OCI-LY7 (cell line): Measurements from ENCODE around the gene MFAP2.

Experiments
- EZH2phosphoT487 ChIP-seq: fragments of 200-600 bp; sonication (generic); IDR thresholded peaks from 2 replicates; pipeline ENCODE4 v1.6.1; 2018; ENCODE audit warnings: low read depth, borderline replicate concordance, mild to moderate bottlenecking, mixed run types, antibody characterized with exemption, low read length, moderate library complexity, mixed read lengths
- TF ChIP-seq, protein P1 (sequence below): fragments of 200-600 bp; sonication (generic); conservative IDR thresholded peaks from 2 replicates; pipeline ENCODE4 v1.5.1; 2014; ENCODE audit warnings: mild to moderate bottlenecking, antibody characterized with exemption, low read length, moderate library complexity, mixed read lengths

DNA sequence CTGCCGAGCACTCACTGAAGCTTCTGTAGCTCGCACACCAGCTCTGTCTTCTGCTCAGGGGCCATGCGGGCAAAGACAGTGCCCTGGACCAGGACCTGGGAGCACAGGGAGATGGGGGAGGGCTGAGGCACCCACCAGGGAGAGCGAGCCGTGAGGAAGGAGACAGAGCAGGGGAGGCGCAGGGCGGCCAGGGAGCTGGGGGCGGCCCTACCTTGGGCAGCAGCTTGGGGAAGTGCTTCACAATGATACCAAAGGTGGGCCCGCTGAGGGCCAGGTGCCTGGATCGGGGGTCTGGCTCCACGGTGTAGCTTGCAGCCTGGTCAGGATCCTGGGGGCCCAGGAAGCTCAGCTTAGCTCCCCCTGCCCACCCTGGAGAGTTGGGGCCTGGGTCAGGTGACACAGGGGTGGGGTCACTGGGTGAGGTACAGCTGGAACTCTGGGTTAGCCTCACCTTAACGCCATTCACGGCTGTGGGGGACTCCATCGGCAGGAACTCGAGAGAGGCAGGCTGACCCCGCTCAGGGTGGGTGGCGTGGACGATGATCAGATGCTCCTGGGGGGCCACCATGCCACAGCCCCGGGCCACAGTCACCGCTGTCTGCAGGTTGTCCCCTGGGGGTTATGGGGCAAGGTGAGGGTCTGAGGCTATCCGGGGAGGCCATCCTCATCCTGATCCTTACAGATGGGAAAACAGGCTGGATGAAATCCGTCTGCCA lies 9.4 kb upstream of the MFAP2 start:
- TF ChIP-seq, protein P1, sequence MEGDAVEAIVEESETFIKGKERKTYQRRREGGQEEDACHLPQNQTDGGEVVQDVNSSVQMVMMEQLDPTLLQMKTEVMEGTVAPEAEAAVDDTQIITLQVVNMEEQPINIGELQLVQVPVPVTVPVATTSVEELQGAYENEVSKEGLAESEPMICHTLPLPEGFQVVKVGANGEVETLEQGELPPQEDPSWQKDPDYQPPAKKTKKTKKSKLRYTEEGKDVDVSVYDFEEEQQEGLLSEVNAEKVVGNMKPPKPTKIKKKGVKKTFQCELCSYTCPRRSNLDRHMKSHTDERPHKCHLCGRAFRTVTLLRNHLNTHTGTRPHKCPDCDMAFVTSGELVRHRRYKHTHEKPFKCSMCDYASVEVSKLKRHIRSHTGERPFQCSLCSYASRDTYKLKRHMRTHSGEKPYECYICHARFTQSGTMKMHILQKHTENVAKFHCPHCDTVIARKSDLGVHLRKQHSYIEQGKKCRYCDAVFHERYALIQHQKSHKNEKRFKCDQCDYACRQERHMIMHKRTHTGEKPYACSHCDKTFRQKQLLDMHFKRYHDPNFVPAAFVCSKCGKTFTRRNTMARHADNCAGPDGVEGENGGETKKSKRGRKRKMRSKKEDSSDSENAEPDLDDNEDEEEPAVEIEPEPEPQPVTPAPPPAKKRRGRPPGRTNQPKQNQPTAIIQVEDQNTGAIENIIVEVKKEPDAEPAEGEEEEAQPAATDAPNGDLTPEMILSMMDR = no peak
- TF ChIP-seq EZH2phosphoT487 = no peak
